ENCODE data around the gene APMAP.

APMAP gene

DNA sequence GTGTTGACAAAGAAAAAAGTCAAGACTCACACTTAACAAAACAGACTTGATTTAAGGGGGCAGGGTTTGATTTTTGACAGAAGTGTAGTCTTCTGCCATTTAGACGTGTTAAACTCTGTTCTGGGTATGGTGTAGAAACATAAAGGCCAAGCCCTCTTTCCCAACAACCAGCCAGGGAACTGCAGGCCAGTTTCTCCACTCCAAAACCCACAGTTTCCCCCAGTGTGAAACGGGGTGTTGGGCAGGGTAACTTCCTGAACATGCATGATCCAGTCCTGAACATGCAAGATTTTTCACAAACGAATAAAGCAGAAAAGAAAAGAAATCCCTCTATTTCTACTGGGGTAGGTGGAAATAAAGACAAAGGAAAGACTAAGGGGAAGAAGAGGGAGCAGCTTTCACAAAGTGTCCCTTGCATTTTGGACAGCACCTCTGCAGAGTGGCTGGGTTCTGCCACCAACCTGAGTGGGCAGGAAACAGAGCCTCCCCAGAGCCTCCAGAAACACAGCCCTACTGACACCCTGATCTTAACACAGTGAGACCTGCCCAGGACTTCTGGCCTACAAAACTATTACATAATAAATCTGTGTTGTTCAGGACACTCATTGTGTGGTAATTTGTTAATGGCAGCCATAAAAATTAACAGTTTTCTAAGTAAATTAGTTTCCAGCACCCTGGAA lies 7.5 kb downstream of the APMAP start:
- Histone ChIP-seq H3K9ac (no peak overlapping the region), H3K4me1 (peaks cover 34% of the 10 kb centered on the region), H3K27ac (peak overlapping the region; percentile 58), H3K36me3 (ENCODE audit: control insufficient read depth, insufficient read depth, low read length) (no peaks in the 10 kb centered on the region), H3K9me3 (ENCODE audit: control insufficient read depth, low read length) (no peaks in the 10 kb centered on the region), H3K4me3 (ENCODE audit: low read depth, low read length) (no peak overlapping the region), H3K79me2 (peaks cover 25% of the 10 kb centered on the region), H2AFZ (no peak overlapping the region), H3K4me2 (ENCODE audit: low read length) (no peak overlapping the region), H3K27me3 (ENCODE audit: control insufficient read depth, insufficient read depth, low read length) (no peaks in the 10 kb centered on the region)
- TF ChIP-seq CTCF (IDR thresholded peaks at IDR 0.05), result no peak

GRCh38 chr20:24983896-24984295 lies 8.7 kb downstream of the APMAP start:
- Histone ChIP-seq H3K9me3 (ENCODE audit: control insufficient read depth, low read length) (no peaks in the 10 kb centered on the region), H3K9ac (no peak overlapping the region), H3K79me2 (peaks cover 35% of the 10 kb centered on the region), H2AFZ (no peak overlapping the region), H3K27ac (no peak overlapping the region), H3K36me3 (ENCODE audit: control insufficient read depth, insufficient read depth, low read length) (no peaks in the 10 kb centered on the region), H3K4me1 (peaks cover 34% of the 10 kb centered on the region), H3K4me2 (ENCODE audit: low read length) (no peak overlapping the region), H3K4me3 (ENCODE audit: low read depth, low read length) (no peak overlapping the region), H3K27me3 (ENCODE audit: control insufficient read depth, insufficient read depth, low read length) (no peaks in the 10 kb centered on the region)
- no peak for TF ChIP-seq CTCF (IDR thresholded peaks at IDR 0.05)

DNA sequence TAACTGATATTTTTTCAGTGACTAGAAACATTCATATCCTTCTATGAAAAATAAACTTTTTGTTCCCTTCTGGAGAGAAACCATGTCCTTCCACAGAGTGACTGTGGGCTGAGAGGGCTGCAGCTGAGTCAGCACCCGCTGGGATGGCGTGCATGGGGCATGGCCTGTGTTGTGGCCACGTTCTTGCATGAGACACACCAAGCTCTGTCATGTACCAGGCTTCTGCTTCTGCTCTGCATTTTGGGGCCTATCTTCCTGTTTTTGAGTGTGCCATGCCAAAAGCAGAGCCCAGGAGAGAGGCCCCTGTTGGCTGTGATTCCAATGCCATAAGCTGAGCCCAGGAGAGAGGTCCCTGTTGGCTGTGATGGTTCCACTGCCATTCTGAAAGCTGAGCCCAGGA lies 10.8 kb downstream of the APMAP start:
- Histone ChIP-seq H2AFZ (no peak overlapping the region), H3K4me2 (ENCODE audit: low read length) (no peak overlapping the region), H3K36me3 (ENCODE audit: control insufficient read depth, insufficient read depth, low read length) (no peaks in the 10 kb centered on the region), H3K9me3 (ENCODE audit: control insufficient read depth, low read length) (no peaks in the 10 kb centered on the region), H3K4me1 (peaks cover 34% of the 10 kb centered on the region), H3K27me3 (ENCODE audit: control insufficient read depth, insufficient read depth, low read length) (no peaks in the 10 kb centered on the region), H3K4me3 (ENCODE audit: low read depth, low read length) (no peak overlapping the region), H3K79me2 (peaks cover 32% of the 10 kb centered on the region), H3K9ac (no peak overlapping the region), H3K27ac (no peak overlapping the region)
- no peak for TF ChIP-seq CTCF (IDR thresholded peaks at IDR 0.05)

- Histone ChIP-seq H2AFZ (no peak overlapping the region), H3K27ac (no peak overlapping the region), H3K36me3 (ENCODE audit: control insufficient read depth, insufficient read depth, low read length) (no peaks in the 10 kb centered on the region), H3K4me3 (ENCODE audit: low read depth, low read length) (no peak overlapping the region), H3K4me2 (ENCODE audit: low read length) (no peak overlapping the region), H3K79me2 (peaks cover 34% of the 10 kb centered on the region), H3K4me1 (peaks cover 29% of the 10 kb centered on the region), H3K27me3 (ENCODE audit: control insufficient read depth, insufficient read depth, low read length) (no peaks in the 10 kb centered on the region), H3K9me3 (ENCODE audit: control insufficient read depth, low read length) (no peaks in the 10 kb centered on the region), H3K9ac (no peak overlapping the region)
- no peak for TF ChIP-seq CTCF (IDR thresholded peaks at IDR 0.05)
Observed at GRCh38 chr20:24981282-24981681, 11.3 kb downstream of the APMAP start.

Data from parathyroid adenoma (tissue), 2 donors.